Effector CD8-positive, alpha-beta T cell (primary cell): ENCODE data around the gene CREB3L1.
A peak's percentile ranks its signal among the peaks of the same experiment; 100 is the strongest.

ENCODE experiments used
- DNase-seq: peaks from one replicate; lab custom pipeline; 2025; lab: John Stamatoyannopoulos, UW

Gene CREB3L1

GRCh38 chr11:46326813-46327416, 49.5 kb downstream of the CREB3L1 start:
- no peak for DNase-seq

- DNase-seq: no peak
Observed at GRCh38 chr11:46327829-46328228, 50.4 kb downstream of the CREB3L1 start.

- DNase-seq: no peak
Observed at GRCh38 chr11:46330154-46330553, 52.7 kb downstream of the CREB3L1 start.

- DNase-seq: no peak
Observed at GRCh38 chr11:46330563-46331281, 53.3 kb downstream of the CREB3L1 start.

GRCh38 chr11:46331282-46331984, 54.0 kb downstream of the CREB3L1 start:
- peak; percentile 23 for DNase-seq

- DNase-seq: no peak
Observed at GRCh38 chr11:46332093-46332567, 54.7 kb downstream of the CREB3L1 start.

GRCh38 chr11:46332568-46333393, 55.3 kb downstream of the CREB3L1 start:
- DNase-seq: no peak

GRCh38 chr11:46333394-46333947, 56.0 kb downstream of the CREB3L1 start:
- no peak for DNase-seq

- no peak for DNase-seq
Observed at GRCh38 chr11:46334211-46334610, 56.7 kb downstream of the CREB3L1 start.

GRCh38 chr11:46335271-46335670, 57.8 kb downstream of the CREB3L1 start:
- DNase-seq: no peak

GRCh38 chr11:46335890-46336562, 58.6 kb downstream of the CREB3L1 start:
- no peak for DNase-seq

GRCh38 chr11:46336563-46337180, 59.2 kb downstream of the CREB3L1 start:
- no peak for DNase-seq

GRCh38 chr11:46337626-46338345, 60.3 kb downstream of the CREB3L1 start:
- no peak for DNase-seq

- no peak for DNase-seq
Observed at GRCh38 chr11:46338636-46338987, 61.1 kb downstream of the CREB3L1 start.

GRCh38 chr11:46338988-46339666, 61.7 kb downstream of the CREB3L1 start:
- no peak for DNase-seq

- no peak for DNase-seq
Observed at GRCh38 chr11:46339816-46340215, 62.4 kb downstream of the CREB3L1 start.

GRCh38 chr11:46341454-46341853, 64.0 kb downstream of the CREB3L1 start:
- DNase-seq: no peak

- DNase-seq: no peak
Observed at GRCh38 chr11:46342239-46342638, 64.8 kb downstream of the CREB3L1 start.

GRCh38 chr11:46343520-46343919, 66.1 kb downstream of the CREB3L1 start:
- DNase-seq: no peak
